ENCODE measurements around the gene GCNT1.

Gene GCNT1

DNA sequence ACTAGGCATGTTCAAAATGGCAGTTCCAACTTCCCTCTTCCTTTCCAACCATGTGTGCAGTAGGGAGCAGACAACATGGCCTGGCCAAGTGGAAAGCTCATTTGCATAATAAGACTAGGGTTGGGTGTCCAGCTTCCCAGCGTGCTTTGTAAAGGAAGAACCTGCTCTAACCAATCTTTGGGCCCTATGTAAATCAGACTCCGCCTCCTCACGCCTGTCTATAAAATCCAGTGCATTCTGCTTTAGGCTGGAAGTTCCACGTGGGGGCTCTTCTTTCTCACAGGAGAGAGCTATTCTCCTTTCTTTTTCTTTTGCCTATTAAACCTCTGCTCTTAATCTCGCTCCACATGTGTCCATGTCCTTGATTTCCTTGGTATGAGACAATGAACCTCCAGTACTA lies 83.4 kb downstream of the GCNT1 start:
- no peak for DNase-seq

DNA sequence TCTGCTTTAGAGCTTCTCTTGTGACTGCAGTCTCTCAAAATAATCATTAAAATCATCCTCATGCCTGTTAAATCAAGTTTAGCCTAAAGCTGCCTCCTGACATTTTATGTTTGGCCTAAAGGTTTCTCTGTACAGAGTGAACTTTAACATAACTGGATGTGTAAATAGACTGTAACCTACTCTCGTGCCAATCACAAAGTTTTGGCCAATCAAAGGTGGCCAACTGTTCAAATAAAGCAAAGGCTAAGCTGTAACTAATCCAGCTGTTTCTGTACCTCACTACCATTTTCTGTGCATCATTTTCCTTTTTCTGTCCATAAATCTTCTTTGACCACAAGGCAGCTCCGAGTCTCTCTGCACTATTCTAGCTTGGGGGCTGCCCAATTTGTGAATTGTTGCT lies 86.2 kb downstream of the GCNT1 start:
- DNase-seq: no peak

DNA sequence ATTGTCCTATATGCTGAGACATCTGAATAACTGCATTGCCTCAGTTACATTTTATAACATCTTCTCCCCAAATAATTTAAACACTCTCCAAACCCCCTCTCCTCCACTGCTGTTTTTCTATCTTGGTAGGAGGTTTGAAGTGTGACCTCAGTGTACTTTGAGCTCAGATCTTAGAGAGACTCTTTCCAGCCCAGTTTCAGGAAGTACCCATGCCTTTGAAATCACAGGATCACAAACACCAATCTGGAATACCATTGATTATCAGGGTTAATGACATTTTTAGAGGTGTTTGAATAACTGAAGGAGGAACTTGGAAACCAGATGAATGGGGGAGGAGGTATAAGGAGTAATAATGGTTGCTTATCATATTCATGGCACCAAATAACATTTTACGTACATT lies 93.2 kb downstream of the GCNT1 start:
- DNase-seq: no peak

DNA sequence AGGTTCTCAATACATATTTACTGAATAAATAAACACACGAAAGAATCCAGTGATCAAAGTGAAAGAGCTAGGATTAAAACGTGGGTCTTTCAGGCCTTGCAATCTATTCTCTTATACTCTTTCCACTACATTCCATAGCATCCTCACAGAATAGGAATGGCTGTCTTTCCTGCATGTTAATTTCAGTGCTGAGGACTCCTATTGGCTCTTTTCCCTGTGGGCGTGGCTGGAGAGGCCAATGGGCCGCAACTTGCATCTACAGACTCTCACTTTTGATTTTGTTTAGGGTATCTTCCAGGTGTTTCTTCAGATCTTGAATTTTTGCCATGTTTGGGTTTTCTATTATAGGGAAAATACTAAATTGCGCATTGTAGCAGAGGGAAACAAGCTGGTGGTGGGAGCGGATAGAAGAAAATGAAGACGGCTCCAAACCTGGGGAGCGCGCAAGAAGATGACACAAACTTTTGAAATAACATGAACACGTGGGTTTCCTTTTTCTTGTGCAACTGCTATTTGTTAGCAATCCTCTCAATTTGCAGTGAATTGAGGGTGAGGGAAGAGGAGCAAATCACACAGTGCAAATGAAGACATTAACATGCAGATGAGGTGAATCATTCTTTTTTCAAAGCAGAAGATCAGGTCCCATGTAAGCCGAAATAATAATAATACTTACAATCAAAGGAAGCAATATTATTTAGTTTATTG lies 93.9 kb downstream of the GCNT1 start:
- DNase-seq: no peak

DNA sequence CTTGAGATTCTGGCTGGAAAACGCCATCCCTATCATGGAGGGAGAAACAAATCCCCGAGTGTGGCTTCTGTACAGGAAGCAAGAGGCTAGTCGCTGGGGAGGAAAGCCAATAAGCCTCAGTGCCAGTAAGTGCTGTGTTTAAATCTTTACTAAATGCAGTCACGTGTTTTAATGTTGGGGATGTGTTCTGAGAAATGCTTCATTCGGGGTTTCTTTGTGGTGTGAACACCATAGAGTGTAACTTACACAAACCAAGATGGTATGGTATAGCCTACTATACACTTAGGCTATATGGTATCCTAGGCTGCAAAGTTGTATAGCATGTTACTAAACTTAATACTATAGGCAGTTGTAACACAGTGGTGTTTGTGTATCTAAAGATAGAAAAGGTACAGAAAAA lies 94.7 kb downstream of the GCNT1 start:
- no peak for DNase-seq

Measured in NCI-H1436 (cell line).